Mesothelial cell of epicardium (in vitro differentiated cells): Measurements from ENCODE around the gene CASK. TPM values are rescaled to one million over a fixed set of nuclear protein-coding genes. Genes with fewer than 3 reads are reported as not detected.

Experiments
- DNase-seq, 2 experiments: peaks; one replicate each; pipeline ENCODE4 v3.0.0; 2021; ENCODE audit warnings: low spot score in 2 of 2; ENCODE audit not compliant: unreplicated experiment in 2 of 2
- H3K27ac Mint-ChIP-seq: 2 replicates; pipeline ENCODE4 v1.8.0; 2021; ENCODE audit warnings: mixed read lengths
- H3K27me3 Mint-ChIP-seq: 2 replicates; pipeline ENCODE4 v1.8.0; 2021; ENCODE audit warnings: low read depth, mixed read lengths
- H3K36me3 Mint-ChIP-seq: 2 replicates; pipeline ENCODE4 v1.8.0; 2021; ENCODE audit warnings: mixed read lengths
- H3K4me1 Mint-ChIP-seq: 2 replicates; pipeline ENCODE4 v1.8.0; 2021; ENCODE audit warnings: mixed read lengths
- H3K4me3 Mint-ChIP-seq: 2 replicates; pipeline ENCODE4 v1.8.0; 2021; ENCODE audit warnings: mild to moderate bottlenecking, moderate library complexity, mixed read lengths
- H3K9me3 Mint-ChIP-seq: 2 replicates; pipeline ENCODE4 v1.8.0; 2021; ENCODE audit warnings: mixed read lengths
- total RNA-seq: library from RNA; stranded (reverse); gene quantifications from 3 replicates; pipeline ENCODE4 v1.2.1, GENCODE V29; 2021
- TF ChIP-seq, protein P1 (sequence below): fragments of 200-600 bp; sonication (generic); IDR thresholded peaks from one replicate; pipeline ENCODE4 v1.5.0; 2021; ENCODE audit warnings: antibody characterized with exemption; ENCODE audit not compliant: unreplicated experiment

Gene CASK
- total RNA-seq, 1 donor from 2014 or later, result 70.3 TPM

DNA sequence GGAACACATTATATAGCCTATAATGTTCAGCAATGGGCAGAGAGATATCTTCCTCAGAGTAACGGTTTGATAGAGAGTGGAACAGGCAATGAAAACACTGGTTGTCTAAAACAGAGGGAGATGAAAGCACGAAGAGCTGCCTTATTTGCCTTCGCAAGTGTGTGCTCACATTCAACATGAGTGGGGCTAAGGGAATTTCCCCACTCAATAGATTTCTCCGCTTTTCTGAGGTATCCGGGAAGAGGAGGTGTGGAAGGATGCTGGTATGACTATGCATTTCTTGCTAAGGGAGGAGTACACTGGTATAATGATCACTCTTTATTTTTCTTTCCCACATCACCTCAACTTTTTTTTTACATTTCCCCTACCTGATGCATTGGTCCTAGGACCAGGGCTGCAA lies 207.1 kb downstream of the CASK start:
- peaks cover 49% of the 10 kb centered on the region for H3K9me3 Mint-ChIP-seq
- no peak for DNase-seq
- H3K4me3 Mint-ChIP-seq, result no peak overlapping the region
- H3K27me3 Mint-ChIP-seq, result no peaks in the 10 kb centered on the region
- peaks cover 5% of the 10 kb centered on the region for H3K4me1 Mint-ChIP-seq
- no peak overlapping the region for H3K27ac Mint-ChIP-seq
- peaks cover 22% of the 10 kb centered on the region for H3K36me3 Mint-ChIP-seq
- TF ChIP-seq, protein P1, sequence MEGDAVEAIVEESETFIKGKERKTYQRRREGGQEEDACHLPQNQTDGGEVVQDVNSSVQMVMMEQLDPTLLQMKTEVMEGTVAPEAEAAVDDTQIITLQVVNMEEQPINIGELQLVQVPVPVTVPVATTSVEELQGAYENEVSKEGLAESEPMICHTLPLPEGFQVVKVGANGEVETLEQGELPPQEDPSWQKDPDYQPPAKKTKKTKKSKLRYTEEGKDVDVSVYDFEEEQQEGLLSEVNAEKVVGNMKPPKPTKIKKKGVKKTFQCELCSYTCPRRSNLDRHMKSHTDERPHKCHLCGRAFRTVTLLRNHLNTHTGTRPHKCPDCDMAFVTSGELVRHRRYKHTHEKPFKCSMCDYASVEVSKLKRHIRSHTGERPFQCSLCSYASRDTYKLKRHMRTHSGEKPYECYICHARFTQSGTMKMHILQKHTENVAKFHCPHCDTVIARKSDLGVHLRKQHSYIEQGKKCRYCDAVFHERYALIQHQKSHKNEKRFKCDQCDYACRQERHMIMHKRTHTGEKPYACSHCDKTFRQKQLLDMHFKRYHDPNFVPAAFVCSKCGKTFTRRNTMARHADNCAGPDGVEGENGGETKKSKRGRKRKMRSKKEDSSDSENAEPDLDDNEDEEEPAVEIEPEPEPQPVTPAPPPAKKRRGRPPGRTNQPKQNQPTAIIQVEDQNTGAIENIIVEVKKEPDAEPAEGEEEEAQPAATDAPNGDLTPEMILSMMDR, result no peak

GRCh38 chrX:41711021-41711667 lies 212.2 kb downstream of the CASK start:
- Mint-ChIP-seq H3K27me3 (no peaks in the 10 kb centered on the region), H3K27ac (no peak overlapping the region), H3K9me3 (peaks cover 25% of the 10 kb centered on the region), H3K4me1 (no peaks in the 10 kb centered on the region), H3K4me3 (no peak overlapping the region), H3K36me3 (no peaks in the 10 kb centered on the region)
- TF ChIP-seq, protein P1, result no peak
- DNase-seq, result no peak

DNA sequence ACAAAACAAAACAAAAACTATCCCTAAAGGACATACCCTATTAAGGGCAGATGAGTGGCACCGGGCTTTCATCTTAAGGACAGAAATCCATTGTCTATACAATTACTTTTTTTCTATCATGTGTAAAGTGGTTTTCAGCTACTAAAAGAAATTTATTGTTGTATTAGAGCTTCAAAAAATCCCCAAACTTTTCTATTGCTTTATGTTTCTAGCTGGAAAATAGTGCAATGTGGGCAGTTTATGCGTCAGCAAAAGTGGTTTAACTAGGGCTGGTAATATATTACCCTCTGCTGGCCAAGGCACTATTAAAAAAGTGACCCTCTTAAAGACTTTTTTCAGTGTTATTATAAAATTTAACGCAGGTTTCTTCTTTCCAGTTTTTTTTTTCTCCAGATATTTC lies 214.9 kb downstream of the CASK start:
- Mint-ChIP-seq H3K27me3 (no peaks in the 10 kb centered on the region), H3K9me3 (peaks cover 32% of the 10 kb centered on the region), H3K4me1 (no peaks in the 10 kb centered on the region)

GRCh38 chrX:41707218-41707617 lies 216.1 kb downstream of the CASK start:
- no peak for DNase-seq

More for the DNA sequence above, 214.9 kb downstream of the CASK start:
- DNase-seq, result no peak
- H3K4me3 Mint-ChIP-seq, result no peak overlapping the region
- no peaks in the 10 kb centered on the region for H3K36me3 Mint-ChIP-seq
- H3K27ac Mint-ChIP-seq, result no peak overlapping the region
- TF ChIP-seq, protein P1, result no peak

DNA sequence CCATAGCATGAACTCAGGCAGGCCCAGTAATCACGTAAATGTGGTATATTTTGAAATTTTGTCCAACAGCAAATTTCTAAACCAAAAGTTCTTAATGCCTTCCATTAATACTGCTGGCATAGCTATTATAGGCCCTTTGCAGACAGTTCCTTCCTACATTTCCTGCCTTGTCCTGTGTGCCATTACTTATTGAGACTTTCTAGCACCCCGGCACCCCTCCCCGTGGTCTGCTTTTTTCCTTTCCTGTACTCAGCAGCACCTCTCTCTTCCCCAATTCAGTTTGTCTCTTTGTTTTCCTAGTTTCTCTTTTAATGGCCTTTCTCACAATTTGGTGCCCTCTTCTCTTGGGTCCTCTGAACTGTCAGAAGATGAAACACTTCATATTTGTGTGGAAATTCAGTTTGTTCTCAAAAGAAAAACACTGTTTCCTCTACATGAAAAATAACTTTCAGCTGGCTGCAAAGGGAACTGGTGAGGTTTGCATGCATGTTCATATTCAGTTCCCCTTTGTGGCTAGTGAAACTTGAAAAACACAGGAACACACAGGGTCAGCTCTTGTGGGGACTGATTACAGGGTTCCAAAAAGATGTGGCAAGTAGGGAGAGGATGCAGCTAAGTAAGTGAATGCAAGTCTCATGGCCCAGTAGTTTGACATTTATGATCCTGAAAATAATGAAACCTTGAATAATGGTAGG lies 217.5 kb downstream of the CASK start:
- Mint-ChIP-seq H3K36me3 (no peaks in the 10 kb centered on the region), H3K4me3 (no peak overlapping the region), H3K27me3 (no peaks in the 10 kb centered on the region), H3K9me3 (peaks cover 33% of the 10 kb centered on the region), H3K27ac (no peak overlapping the region), H3K4me1 (no peaks in the 10 kb centered on the region)
- TF ChIP-seq, protein P1, result no peak
- DNase-seq, result no peak

More at GRCh38 chrX:41707218-41707617, 216.1 kb downstream of the CASK start:
- Mint-ChIP-seq H3K27me3 (no peaks in the 10 kb centered on the region), H3K9me3 (peaks cover 33% of the 10 kb centered on the region), H3K4me3 (no peak overlapping the region), H3K36me3 (no peaks in the 10 kb centered on the region), H3K27ac (no peak overlapping the region), H3K4me1 (no peaks in the 10 kb centered on the region)
- TF ChIP-seq, protein P1, result no peak
